EH (cell line): Measurements from ENCODE around the gene KREMEN2.
"Not testable (repeated sequence)": the region's sequence is repeated elsewhere in the genome, so short reads cannot be mapped to it uniquely, and the experiment has no call there.

Experiments used
- DNase-seq: peaks from one replicate; pipeline ENCODE4 v3.0.0-alpha.2; 2015; ENCODE audit warnings: low read depth

KREMEN2 gene, protein sequence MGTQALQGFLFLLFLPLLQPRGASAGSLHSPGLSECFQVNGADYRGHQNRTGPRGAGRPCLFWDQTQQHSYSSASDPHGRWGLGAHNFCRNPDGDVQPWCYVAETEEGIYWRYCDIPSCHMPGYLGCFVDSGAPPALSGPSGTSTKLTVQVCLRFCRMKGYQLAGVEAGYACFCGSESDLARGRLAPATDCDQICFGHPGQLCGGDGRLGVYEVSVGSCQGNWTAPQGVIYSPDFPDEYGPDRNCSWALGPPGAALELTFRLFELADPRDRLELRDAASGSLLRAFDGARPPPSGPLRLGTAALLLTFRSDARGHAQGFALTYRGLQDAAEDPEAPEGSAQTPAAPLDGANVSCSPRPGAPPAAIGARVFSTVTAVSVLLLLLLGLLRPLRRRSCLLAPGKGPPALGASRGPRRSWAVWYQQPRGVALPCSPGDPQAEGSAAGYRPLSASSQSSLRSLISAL

DNA sequence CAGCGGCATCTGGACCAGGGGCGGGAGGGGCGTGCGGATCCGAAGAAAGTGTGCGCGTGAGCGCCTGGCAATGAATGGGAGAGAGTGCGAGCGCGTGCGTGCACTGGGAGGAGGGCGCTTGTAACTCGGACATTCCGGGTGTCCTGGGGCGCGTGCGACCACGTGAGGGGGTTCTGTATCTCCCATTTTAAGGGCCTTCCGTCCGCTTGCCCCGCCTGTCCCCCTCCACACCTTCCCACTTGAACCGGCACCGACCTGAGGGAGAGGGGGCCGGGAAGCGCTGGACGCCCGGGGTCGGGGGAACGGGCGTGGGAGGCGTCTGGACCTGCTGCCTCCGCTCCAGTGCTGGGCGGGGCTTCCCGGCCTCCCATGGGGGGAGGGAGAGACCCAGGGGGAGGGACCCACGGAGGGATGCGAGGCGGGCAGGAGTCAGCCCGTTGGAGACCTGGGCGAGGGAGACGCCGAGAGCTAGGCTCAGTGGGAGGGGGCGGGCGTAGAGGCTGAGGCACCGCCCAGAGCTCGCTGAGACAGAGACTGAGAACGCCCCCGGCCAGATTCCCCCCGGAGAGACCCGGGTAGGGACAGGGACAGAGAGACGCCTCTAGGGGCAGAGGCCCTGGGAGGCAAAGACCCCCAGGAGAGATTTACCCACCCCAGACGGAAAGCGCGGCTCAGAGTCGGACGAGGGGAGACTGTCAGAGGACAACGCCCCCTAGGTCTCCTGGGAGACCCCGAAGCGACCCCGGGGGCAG is at the start of gene KREMEN2:
Gene KREMEN2, plus strand, starts transcription at position 553 of the 752 bp plus-strand sequence. CDS start 246 bp downstream, outside the sequence.
- DNase-seq: peak; percentile 24

DNA sequence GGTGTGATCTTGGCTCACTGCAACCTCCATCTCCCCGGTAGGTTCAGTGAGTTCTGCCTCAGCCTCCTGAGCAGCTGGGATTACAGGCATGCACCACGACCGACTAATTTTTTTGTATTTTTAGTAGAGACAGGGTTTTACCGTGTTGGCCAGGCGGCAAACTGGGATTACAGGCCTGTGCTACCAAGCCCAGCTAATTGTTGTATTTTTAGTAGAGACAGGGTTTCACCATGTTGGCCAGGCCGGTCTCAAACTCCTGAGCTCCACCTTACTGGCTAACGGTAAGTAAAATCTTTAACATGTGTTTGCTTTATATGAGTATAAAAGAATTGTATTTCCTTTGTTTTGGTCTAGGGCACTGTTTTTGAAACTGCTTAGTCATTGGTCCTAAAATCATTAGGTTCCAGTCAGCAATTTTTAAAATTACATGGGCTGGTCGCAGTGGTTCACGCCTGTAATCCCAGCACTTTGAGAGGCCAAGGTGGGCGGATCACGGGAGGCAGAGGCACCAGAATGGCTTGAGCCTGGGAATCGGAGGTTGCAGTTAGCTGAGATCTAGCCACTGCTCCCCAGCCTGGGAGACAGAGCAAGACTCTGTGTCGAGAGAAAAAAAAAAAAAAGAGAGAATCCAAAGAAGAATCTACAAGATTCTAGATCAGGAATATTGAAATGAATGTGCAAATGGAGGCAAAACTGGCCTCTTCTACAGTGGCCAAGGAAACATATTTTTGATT is 48.7 kb upstream of the KREMEN2 start:
- DNase-seq: peak; percentile 11

DNA sequence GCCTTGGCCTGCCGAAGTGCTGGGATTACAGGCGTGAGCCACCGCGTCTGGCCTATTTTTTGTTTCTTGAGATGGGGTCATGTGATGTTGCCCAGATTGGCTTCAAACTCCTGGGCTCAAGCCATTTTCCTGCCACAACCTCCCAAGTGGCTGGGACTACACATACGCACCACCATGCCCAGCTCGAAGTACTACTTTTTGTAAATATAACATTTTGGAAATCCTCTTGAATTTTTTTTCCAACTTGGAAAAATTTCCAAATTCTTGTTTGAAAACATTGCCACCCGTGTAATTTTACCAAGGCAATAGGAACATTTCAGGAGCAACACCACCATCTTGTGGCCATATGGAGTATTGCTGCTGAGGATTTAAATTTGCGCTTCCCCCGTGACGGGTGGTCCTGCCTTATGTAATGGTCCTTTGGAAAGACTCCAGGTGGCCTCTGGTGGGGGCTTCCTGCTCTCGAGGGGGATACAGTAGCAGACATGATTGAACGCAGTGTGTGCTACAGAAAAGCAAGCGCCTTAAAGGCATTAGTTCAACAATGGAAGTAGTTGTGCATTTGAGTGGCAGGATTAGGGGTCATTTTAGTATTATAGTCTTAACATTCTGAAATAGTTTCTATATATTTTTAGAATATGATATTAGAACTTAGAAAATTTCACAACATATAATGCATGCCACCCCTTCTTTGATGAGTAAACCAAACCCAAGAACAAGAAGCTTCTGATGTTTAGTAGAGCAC is 44.4 kb upstream of the KREMEN2 start:
- DNase-seq: peak; percentile 69

DNA sequence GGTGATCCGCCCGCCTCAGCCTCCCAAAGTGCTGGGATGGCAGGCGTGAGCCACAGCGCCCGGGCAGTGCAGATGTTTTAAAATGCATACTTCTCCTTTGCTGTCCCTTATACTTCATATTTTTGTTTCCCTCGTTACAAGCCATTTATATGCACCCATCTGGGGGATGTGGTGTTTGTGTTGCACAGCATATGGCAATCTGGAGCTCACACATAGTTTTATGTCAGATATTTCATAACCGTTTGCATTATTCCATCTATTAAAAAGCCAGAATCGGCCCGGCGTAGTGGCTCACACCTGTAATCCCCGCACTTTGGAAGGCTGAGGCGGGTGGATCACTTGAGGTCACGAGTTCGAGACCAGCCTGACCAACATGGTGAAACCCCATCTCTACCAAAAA is 40.6 kb upstream of the KREMEN2 start:
- DNase-seq: no peak

DNA sequence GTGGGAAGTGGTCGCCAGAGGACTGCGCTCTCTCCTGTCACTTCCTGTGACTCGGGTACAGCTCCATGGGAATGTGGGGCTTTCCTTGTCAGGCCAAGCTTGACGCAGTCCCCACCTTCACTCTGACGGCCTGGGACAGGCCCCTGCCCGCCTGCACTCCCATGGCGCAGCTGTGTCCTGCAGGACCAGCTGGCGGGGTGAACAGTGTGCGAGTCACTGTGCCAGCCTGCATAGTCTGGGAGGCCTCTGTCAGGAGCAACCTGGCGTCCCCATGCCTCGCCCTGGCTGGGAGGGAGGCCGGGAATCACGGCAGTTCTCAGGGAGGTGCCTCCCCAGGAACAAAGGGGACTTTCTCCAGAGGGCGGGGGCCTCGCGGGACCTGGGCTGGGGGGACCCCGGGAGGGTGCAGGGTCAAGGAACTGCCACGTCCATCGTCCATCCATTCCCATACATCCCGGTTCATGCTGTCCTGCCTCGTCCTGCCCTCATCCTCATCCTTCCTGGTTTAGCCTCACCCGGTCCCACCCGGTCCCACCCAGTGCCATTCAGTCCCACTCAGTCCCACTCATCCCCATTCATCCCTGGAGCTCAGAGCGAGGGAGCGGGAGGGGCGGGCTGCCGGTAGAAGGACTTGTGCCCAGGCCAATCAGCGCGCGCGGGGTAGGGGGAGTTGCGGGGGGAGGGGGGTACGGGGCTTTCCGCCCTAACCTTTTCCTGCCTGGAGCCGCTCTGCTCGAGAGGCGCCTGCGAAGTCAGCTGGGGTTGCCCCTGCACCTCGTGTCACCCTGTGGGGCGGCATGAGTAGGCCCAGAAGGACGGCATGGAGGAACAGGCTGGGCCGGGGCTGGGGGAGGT is 38.9 kb upstream of the KREMEN2 start:
- DNase-seq: no peak

DNA sequence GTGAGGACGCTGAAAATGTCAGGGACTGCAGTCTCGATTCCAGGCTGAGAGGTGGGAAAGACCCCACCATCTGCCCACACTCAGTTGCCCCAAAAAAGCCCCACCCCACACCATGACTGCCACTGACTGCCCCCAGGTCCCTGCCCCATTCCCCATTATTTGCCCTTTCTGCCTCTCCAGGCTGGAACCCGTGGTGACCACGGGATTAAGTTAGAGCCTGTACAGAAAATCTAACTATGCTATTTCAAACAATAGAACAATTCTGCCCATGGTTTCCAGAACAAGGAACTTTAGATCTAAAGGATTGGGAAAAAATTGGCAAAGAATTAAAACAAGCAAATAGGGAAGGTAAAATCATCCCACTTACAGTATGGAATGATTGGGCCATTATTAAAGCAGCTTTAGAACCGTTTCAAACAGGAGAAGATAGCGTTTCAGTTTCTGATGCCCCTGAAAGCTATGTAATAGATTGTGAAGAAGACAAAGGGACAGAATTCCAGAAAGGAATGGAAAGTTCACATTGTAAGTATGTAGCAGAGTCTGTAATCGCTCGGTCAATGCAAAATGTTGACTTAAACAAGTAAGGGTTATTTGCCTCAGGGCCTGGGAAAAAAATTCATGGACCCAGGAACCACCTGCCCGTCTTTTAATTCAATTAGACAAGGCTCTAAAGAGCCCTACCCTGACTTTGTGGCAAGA is 38.0 kb upstream of the KREMEN2 start:
- no peak for DNase-seq

DNA sequence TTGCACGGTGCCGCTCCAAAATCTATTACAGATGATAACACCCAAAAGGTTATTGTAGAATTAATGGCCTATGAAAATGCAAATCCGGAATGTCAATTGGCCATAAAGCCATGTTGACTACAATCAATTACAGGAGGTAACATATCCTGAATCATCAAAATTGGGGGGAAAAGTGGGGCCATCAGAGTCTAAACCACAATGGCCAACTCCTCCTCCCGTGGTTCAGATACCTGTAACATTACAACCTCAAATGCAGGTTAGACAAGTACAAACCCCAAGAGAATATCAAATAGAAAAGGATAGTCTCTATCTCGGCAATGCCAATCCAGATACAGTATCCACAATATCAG is 37.5 kb upstream of the KREMEN2 start:
- no peak for DNase-seq

DNA sequence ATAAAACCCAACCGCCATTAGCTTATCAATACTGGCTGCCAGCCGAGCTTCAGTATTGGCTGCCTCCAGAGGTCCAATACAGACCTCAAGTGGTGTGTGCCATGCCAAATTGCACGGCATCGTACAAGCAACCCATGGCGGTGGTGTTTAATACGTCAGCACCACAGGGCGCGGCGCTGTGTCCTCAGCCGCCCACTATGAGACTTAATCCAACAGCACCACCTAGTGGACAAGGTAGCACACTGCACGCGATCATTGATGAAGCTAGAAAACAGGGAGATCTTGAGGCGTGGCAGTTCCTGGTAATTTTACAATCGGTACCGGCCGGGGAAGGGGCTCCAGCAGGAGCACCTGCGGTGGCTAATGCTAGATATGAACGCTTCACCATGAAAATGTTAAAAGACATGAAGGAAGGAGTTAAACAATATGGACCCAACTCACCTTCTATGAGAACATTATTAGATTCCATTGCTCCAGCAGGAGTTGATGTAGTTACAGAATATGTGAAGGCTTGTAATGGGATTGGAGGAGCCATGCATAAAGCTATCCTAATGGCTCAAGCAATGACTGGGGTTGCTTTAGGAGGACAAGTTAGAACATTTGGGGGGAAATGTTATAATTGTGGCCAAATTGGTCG is 36.9 kb upstream of the KREMEN2 start:
- DNase-seq: peak; percentile 83

DNA sequence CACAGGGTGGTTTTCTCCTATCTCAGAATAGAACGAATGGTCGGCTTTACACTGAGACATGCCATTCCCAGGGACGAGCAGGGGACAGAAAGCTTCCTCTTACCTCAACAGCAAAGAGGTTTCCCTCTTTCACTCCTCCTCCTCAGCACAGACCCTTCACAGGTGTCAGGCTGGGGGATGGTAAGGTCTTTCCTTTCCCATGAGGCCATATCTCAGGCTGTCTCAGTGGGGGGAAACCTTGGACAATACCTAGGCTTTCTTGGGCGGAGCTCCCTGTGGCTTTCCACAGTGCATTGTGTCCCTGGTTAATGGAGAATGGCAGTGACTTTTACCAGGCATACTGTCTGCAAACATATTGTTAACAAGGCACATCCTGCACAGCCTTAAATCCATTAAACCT is 35.9 kb upstream of the KREMEN2 start:
- not testable (repeated sequence) for DNase-seq

DNA sequence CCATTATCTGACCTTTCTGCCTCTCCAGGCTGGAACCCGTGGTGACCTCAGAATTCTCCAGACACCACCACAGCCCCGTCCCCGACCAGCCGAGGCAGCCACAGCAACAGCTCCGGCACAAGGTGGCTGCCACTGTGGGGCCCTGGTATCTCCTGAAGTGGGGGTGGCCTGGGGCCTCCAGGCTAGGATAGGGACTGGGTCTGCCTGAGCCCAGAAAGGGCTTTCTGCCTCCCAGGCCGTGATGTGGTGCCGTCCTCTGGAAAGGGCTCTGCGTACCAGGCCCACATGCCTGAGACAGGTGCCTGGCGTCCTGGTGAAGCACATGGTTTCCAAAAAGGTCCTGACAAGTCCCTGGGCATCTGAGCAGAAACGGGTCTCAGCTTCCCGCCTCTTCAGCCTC is 35.3 kb upstream of the KREMEN2 start:
- no peak for DNase-seq

DNA sequence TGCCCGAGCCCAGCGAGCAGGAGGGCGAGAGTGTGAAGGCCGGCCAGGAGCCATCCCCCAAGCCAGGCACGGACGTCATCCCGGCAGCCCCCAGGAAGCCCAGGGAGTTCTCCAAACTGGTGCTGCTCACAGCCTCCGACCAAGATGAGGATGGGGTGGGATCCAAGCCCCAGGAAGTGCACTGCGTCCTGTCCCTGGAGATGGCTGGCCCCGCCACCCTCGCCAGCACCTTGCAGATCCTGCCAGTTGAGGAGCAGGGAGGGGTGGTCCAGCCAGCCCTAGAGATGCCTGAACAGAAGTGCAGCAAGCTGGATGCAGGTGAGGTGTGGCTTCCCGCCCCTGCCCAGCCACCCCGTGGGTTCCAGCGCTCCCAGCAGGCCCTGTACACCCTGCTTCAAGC is 34.4 kb upstream of the KREMEN2 start:
- DNase-seq: no peak

DNA sequence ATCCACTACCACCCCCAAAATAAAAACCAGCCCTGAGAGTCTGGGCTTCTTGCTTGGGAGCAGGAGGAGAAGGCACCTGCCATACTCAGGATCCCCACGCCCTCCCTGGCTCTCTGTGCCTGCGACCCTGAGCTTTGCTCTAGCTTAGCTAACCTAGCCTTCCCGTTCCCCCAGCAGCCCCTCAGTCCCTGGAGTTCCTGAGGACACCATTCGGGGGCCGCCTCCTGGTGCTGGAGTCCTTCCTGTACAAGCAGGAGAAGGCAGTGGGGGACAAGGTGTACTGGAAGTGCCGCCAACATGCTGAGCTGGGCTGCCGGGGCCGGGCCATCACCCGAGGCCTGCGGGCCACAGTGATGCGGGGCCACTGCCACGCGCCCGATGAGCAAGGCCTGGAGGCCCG is 33.8 kb upstream of the KREMEN2 start:
- DNase-seq: no peak

DNA sequence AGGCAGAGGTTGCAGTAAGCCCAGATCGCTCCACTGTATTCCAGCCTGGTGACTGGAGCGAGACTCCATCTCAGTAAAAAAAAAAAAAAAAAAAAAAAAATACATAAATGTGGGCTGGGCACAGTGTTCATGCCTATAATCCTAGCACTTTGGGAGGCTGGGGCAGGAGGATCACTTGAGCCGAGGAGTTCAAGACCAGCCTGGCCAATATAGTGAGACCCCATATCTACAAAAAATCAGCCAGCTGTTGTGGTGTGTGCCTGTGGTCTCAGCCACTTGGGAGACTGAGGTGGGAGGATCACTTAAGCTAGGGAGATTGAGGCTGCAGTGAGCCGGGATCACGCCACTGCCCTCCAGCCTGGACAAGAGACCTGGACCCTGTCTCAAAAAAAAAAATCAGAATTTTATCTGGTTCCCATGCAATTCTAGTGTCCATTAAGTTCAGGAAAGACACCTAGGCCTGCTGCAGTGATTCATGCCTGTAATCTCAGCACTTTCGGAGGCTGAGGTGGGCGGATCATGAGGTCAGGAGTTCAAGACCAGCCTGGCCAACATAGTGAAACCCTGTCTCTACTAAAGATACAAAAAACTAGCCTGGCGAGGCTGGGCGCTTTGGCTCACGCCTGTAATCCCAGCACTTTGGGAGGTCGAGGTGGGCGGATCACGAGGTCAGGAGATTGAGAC is 32.7 kb upstream of the KREMEN2 start:
- DNase-seq: not testable (repeated sequence)

DNA sequence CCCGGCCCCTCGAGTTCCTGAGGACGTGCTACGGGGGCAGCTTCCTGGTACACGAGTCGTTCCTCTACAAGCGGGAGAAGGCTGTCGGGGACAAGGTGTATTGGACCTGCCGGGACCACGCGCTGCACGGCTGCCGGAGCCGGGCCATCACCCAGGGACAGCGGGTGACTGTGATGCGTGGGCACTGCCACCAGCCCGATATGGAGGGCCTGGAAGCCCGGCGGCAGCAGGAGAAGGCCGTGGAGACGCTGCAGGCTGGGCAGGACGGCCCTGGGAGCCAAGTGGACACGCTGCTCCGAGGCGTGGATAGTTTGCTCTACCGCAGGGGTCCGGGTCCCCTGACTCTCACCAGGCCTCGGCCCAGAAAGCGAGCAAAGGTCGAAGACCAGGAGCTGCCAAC is 30.9 kb upstream of the KREMEN2 start:
- DNase-seq: no peak

DNA sequence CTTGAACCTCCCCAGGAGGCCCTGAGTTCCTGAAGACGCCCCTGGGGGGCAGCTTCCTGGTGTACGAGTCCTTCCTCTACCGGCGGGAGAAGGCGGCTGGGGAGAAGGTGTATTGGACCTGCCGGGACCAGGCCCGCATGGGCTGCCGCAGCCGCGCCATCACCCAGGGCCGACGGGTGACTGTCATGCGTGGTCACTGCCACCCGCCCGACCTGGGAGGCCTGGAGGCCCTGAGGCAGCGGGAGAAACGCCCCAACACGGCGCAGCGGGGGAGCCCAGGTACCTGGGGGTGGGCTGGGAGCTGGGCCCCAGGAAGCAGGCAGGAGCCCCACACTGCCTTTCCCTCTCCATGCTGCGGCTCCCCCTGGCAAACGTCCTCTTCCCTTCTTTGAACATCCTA is 30.4 kb upstream of the KREMEN2 start:
- DNase-seq: no peak

DNA sequence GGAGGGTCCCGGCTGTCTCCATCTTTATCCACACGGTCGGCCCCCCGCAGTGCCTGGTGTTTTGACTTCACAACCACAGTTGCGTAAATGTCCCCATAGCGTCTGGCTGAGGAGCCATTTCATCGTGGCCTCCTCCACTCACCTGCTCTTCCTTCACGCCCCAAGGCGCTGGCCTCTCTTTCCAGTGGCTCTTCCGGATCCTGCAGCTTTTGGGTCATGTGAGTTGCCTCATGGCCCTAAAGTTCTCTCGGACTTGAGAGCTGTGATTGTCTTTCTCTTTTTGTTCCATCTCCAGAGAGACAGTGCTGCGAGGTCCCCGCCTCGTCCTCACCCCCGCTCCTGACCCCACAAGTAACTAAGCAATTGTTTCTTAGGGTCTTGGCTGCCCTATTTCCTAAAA is 29.6 kb upstream of the KREMEN2 start:
- DNase-seq: no peak

DNA sequence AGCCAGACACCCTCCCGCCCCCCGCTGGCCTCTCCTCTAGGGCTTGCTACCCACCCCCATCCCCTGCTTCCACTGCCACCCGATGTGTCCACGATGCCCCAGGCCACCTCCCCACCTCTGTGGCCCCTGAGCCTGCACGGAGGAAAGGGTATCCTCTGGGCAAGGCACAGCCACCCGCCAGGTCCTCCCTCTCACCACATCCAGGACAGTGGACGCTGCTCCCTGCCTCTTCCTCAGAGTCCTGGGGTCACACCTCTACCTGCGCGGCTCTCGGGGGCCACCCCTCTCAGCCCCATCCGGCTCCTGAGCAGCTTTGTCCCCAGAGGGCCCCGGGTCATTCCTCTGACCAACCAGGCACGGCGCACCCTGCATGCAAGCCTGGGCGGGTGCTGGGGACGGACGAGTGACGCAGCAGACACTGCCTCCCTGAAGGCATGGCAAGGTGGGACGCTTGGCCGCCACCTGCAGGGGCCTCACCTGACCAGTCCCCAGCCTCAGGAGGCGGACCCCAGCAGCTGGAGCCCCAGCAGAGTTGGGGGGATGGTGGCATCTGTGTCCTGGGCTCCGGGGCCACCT is 27.6 kb upstream of the KREMEN2 start:
- DNase-seq: no peak

DNA sequence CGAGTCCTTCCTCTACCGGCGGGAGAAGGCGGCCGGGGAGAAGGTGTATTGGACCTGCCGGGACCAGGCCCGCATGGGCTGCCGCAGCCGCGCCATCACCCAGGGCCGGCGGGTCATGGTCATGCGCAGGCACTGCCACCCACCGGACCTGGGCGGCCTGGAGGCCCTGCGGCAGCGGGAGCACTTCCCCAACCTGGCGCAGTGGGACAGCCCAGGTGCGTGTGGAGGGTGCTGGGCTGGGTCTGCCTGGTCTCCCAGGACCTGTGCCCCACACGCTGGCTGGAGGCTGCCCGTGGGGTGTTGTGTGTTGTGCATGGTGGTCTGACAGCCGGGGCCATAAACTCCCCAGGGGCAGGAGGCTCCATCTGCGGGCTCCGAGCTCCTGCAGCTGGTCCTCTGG is 26.9 kb upstream of the KREMEN2 start:
- no peak for DNase-seq

DNA sequence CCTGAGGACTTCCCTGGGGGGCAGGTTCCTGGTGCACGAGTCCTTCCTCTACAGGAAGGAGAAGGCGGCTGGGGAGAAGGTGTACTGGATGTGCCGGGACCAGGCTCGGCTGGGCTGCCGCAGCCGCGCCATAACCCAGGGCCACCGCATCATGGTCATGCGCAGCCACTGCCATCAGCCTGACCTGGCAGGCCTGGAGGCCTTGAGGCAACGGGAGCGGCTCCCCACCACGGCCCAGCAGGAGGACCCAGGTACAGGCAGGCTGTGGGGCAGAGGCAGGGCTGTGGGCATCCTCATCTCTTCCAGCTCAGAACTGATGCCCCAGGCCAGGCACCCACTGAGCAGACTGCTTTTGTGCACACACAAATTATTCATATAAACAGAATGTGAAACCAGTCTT is 25.9 kb upstream of the KREMEN2 start:
- DNase-seq: no peak
